Measurements from ENCODE around the gene FKRP. TPM values are rescaled to one million over a fixed set of nuclear protein-coding genes. Genes with fewer than 3 reads are reported as not detected.

The FKRP gene
- total and polyA plus RNA-seq, 2 donors (not counting 1 experiment from before 2014, with no cell fraction given), result 11.8 to 12.2 TPM

DNA sequence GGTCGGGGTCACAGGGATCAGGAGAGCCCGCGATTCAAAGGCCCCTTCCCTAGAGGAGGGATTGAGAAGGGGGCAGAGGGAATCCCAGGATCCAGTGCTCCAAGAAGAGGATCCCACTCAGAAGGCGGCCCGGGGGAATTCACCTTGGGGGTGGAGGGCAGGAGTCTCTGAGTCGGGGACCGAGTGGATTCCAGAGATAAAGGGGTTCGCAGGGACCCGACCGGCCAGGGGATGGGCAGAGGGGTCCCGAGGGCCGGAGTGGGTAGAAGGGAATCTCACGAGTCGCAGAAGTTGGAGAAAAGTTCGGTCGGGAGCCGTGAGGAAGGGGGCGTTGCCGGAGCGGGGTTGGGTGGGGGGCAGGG, 29.2 kb upstream of the FKRP start:
- Histone ChIP-seq H3K9me3 (ENCODE audit: control insufficient read depth, insufficient read depth, low read depth, low read length) (no peaks in the 10 kb centered on the region), H2AFZ (ENCODE audit: low read length) (no peak overlapping the region), H3K9ac (ENCODE audit: insufficient read depth, low read length) (peak overlapping the region; percentile 67), H3K79me2 (ENCODE audit: control insufficient read depth, insufficient read depth, low read length) (peaks cover 17% of the 10 kb centered on the region), H3K4me1 (ENCODE audit: control insufficient read depth, extremely low read depth, insufficient read depth, low read length) (peaks cover 2% of the 10 kb centered on the region), H3K4me3 (replicated peaks in 1 of 4; ENCODE audit: control extremely low read depth in 1 of 4, insufficient read depth in 1 of 4, low read depth in 3 of 4, low read length in 4 of 4) (peak overlapping the region; percentile 61 to 89 (median 76)), H3K4me2 (ENCODE audit: extremely low read depth, insufficient read depth, low read length) (peak overlapping the region; percentile 95), H3K27ac (ENCODE audit: insufficient read depth, low read length) (peak overlapping the region; percentile 78), H4K20me1 (ENCODE audit: control insufficient read depth, extremely low read depth, insufficient read depth, low read length) (no peaks in the 10 kb centered on the region), H3K36me3 (ENCODE audit: control insufficient read depth, insufficient read depth, low read length) (peaks cover 13% of the 10 kb centered on the region), H3K27me3 (ENCODE audit: control insufficient read depth, insufficient read depth, low read length) (no peaks in the 10 kb centered on the region)
- TF ChIP-seq EZH2 (IDR thresholded peaks at IDR 0.05; ENCODE audit: low read length, missing control alignments), result no peak
- TF ChIP-seq, protein P1, sequence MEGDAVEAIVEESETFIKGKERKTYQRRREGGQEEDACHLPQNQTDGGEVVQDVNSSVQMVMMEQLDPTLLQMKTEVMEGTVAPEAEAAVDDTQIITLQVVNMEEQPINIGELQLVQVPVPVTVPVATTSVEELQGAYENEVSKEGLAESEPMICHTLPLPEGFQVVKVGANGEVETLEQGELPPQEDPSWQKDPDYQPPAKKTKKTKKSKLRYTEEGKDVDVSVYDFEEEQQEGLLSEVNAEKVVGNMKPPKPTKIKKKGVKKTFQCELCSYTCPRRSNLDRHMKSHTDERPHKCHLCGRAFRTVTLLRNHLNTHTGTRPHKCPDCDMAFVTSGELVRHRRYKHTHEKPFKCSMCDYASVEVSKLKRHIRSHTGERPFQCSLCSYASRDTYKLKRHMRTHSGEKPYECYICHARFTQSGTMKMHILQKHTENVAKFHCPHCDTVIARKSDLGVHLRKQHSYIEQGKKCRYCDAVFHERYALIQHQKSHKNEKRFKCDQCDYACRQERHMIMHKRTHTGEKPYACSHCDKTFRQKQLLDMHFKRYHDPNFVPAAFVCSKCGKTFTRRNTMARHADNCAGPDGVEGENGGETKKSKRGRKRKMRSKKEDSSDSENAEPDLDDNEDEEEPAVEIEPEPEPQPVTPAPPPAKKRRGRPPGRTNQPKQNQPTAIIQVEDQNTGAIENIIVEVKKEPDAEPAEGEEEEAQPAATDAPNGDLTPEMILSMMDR (conservative IDR thresholded peaks at IDR 0.05 in 1 of 2, IDR thresholded peaks at IDR 0.05 in 1 of 2; ENCODE audit: low read depth in 1 of 2, low read length in 2 of 2), result no peak
- DNase-seq (ENCODE audit: low read depth in 2 of 2), result no peak

- Histone ChIP-seq H3K4me2 (ENCODE audit: extremely low read depth, insufficient read depth, low read length) (peak within 1 kb of the TSS; percentile 95), H3K36me3 (ENCODE audit: control insufficient read depth, insufficient read depth, low read length) (peaks cover 16% of the 10 kb centered on the region), H3K27me3 (ENCODE audit: control insufficient read depth, insufficient read depth, low read length) (no peaks in the 10 kb centered on the region), H3K9me3 (ENCODE audit: control insufficient read depth, insufficient read depth, low read depth, low read length) (no peaks in the 10 kb centered on the region), H3K9ac (ENCODE audit: insufficient read depth, low read length) (peak within 1 kb of the TSS; percentile 84), H3K79me2 (ENCODE audit: control insufficient read depth, insufficient read depth, low read length) (peaks cover 17% of the 10 kb centered on the region), H3K4me1 (ENCODE audit: control insufficient read depth, extremely low read depth, insufficient read depth, low read length) (peaks cover 2% of the 10 kb centered on the region), H3K4me3 (replicated peaks in 1 of 4; ENCODE audit: control extremely low read depth in 1 of 4, insufficient read depth in 1 of 4, low read depth in 3 of 4, low read length in 4 of 4) (peak within 1 kb of the TSS; percentile 75 to 89 (median 76)), H4K20me1 (ENCODE audit: control insufficient read depth, extremely low read depth, insufficient read depth, low read length) (no peaks in the 10 kb centered on the region), H3K27ac (ENCODE audit: insufficient read depth, low read length) (peak within 1 kb of the TSS; percentile 88), H2AFZ (ENCODE audit: low read length) (peak within 1 kb of the TSS; percentile 83)
- DNase-seq (ENCODE audit: low read depth in 2 of 2), result peak; percentile 79 to 82
- TF ChIP-seq, protein P1 (conservative IDR thresholded peaks at IDR 0.05 in 1 of 2, IDR thresholded peaks at IDR 0.05 in 1 of 2; ENCODE audit: low read depth in 1 of 2, low read length in 2 of 2), result no peak
- no peak for TF ChIP-seq EZH2 (IDR thresholded peaks at IDR 0.05; ENCODE audit: low read length, missing control alignments)
Measured at GRCh38 chr19:46717034-46717715, 28.7 kb upstream of the FKRP start, which contains the start of gene PRKD2. PRKD2 (minus strand) TSS chr19:46717114; CDS start chr19:46716370, 744 bp downstream.

- TF ChIP-seq, protein P1 (conservative IDR thresholded peaks at IDR 0.05 in 1 of 2, IDR thresholded peaks at IDR 0.05 in 1 of 2; ENCODE audit: low read depth in 1 of 2, low read length in 2 of 2), result no peak
- TF ChIP-seq EZH2 (IDR thresholded peaks at IDR 0.05; ENCODE audit: low read length, missing control alignments), result no peak
- peaks cover 17% of the 10 kb centered on the region for H3K79me2 ChIP-seq (ENCODE audit: control insufficient read depth, insufficient read depth, low read length)
- no peaks in the 10 kb centered on the region for H3K27me3 ChIP-seq (ENCODE audit: control insufficient read depth, insufficient read depth, low read length)
- no peak for DNase-seq (ENCODE audit: low read depth in 2 of 2)
- H3K4me3 ChIP-seq (replicated peaks in 1 of 4; ENCODE audit: control extremely low read depth in 1 of 4, insufficient read depth in 1 of 4, low read depth in 3 of 4, low read length in 4 of 4), result peak overlapping the region in 3 of 4 experiments; percentile 73 to 78 (median 75)
- no peak overlapping the region for H3K27ac ChIP-seq (ENCODE audit: insufficient read depth, low read length)
- no peak overlapping the region for H2AFZ ChIP-seq (ENCODE audit: low read length)
- H3K4me1 ChIP-seq (ENCODE audit: control insufficient read depth, extremely low read depth, insufficient read depth, low read length), result peaks cover 2% of the 10 kb centered on the region
- H3K9ac ChIP-seq (ENCODE audit: insufficient read depth, low read length), result no peak overlapping the region
- H3K9me3 ChIP-seq (ENCODE audit: control insufficient read depth, insufficient read depth, low read depth, low read length), result no peaks in the 10 kb centered on the region
- H3K4me2 ChIP-seq (ENCODE audit: extremely low read depth, insufficient read depth, low read length), result peak overlapping the region; percentile 95
- peaks cover 19% of the 10 kb centered on the region for H3K36me3 ChIP-seq (ENCODE audit: control insufficient read depth, insufficient read depth, low read length)
- H4K20me1 ChIP-seq (ENCODE audit: control insufficient read depth, extremely low read depth, insufficient read depth, low read length), result no peaks in the 10 kb centered on the region
Measured at GRCh38 chr19:46717716-46718143, 28.1 kb upstream of the FKRP start.
